ENCODE measurements around the gene WNT11. TPM values are rescaled to one million over a fixed set of nuclear protein-coding genes. Genes with fewer than 3 reads are reported as not detected.

WNT11 gene
- total RNA-seq, 2 donors from 2014 or later = 1.6 to 6.8 TPM

- Histone ChIP-seq H3K36me3 (no peaks in the 10 kb centered on the region), H3K27me3 (no peaks in the 10 kb centered on the region), H3K4me3 (no peak overlapping the region), H3K4me1 (no peaks in the 10 kb centered on the region), H3K9me3 (no peaks in the 10 kb centered on the region), H3K27ac (no peak overlapping the region)
- no peak for TF ChIP-seq CTCF (IDR thresholded peaks at IDR 0.05)
- DNase-seq (ENCODE audit: low spot score) = no peak
Observed at GRCh38 chr11:76245720-76246119, 39.4 kb upstream of the WNT11 start.

- TF ChIP-seq CTCF (IDR thresholded peaks at IDR 0.05) = no peak
- H3K4me1 ChIP-seq = no peaks in the 10 kb centered on the region
- H3K27ac ChIP-seq = no peak overlapping the region
- DNase-seq (ENCODE audit: low spot score) = no peak
- no peak overlapping the region for H3K4me3 ChIP-seq
- H3K9me3 ChIP-seq = no peaks in the 10 kb centered on the region
- H3K36me3 ChIP-seq = no peaks in the 10 kb centered on the region
- H3K27me3 ChIP-seq = no peaks in the 10 kb centered on the region
Observed at GRCh38 chr11:76244316-76244851, 38.1 kb upstream of the WNT11 start.

GRCh38 chr11:76243957-76244285 is 37.6 kb upstream of the WNT11 start:
- no peak for TF ChIP-seq CTCF (IDR thresholded peaks at IDR 0.05)
- Histone ChIP-seq H3K27ac (no peak overlapping the region), H3K27me3 (no peaks in the 10 kb centered on the region), H3K4me3 (no peak overlapping the region), H3K4me1 (no peaks in the 10 kb centered on the region), H3K9me3 (no peaks in the 10 kb centered on the region), H3K36me3 (no peaks in the 10 kb centered on the region)
- DNase-seq (ENCODE audit: low spot score) = no peak

GRCh38 chr11:76243193-76243956 is 37.1 kb upstream of the WNT11 start:
- no peaks in the 10 kb centered on the region for H3K4me1 ChIP-seq
- TF ChIP-seq CTCF (IDR thresholded peaks at IDR 0.05) = no peak
- no peak overlapping the region for H3K27ac ChIP-seq
- no peaks in the 10 kb centered on the region for H3K27me3 ChIP-seq
- H3K36me3 ChIP-seq = no peaks in the 10 kb centered on the region
- no peaks in the 10 kb centered on the region for H3K9me3 ChIP-seq
- DNase-seq (ENCODE audit: low spot score) = no peak
- no peak overlapping the region for H3K4me3 ChIP-seq

- no peaks in the 10 kb centered on the region for H3K4me1 ChIP-seq
- no peak for TF ChIP-seq CTCF (IDR thresholded peaks at IDR 0.05)
- DNase-seq (ENCODE audit: low spot score) = no peak
Observed at GRCh38 chr11:76242004-76242779, 35.9 kb upstream of the WNT11 start.

More at GRCh38 chr11:76242004-76242779, 35.9 kb upstream of the WNT11 start:
- Histone ChIP-seq H3K36me3 (no peaks in the 10 kb centered on the region), H3K27me3 (no peaks in the 10 kb centered on the region), H3K9me3 (no peaks in the 10 kb centered on the region), H3K27ac (no peak overlapping the region), H3K4me3 (no peak overlapping the region)
